Measurements from ENCODE around the gene TMPRSS6. TPM values are rescaled to one million over a fixed set of nuclear protein-coding genes. Genes with fewer than 3 reads are reported as not detected.

The TMPRSS6 gene
- total and polyA plus RNA-seq, 3 donors from 2014 or later = 1.5 to 4.0 (median 3.4) TPM

GRCh38 chr22:37037669-37038068 is 71.8 kb downstream of the TMPRSS6 start:
- Histone ChIP-seq H3K4me3 (no peak overlapping the region), H3K4me1 (no peaks in the 10 kb centered on the region), H3K27ac (no peak overlapping the region), H3K36me3 (ENCODE audit: low read depth, missing control alignments) (no peaks in the 10 kb centered on the region), H3K9me3 (no peaks in the 10 kb centered on the region), H3K27me3 (no peaks in the 10 kb centered on the region)
- intact Hi-C loops (cut with DNase I; ENCODE audit: low total_unique reads) = no loop called here
- no peak for TF ChIP-seq CTCF (IDR thresholded peaks at IDR 0.05)
- no peak for TF ChIP-seq POLR2A (IDR thresholded peaks at IDR 0.05)
- 70 to 75% methylated on average over 14 of the region's 14 CpGs for WGBS, 2 donors
- no peak for DNase-seq

GRCh38 chr22:37036655-37037377 is 72.7 kb downstream of the TMPRSS6 start:
- Histone ChIP-seq H3K27ac (no peak overlapping the region), H3K27me3 (no peaks in the 10 kb centered on the region), H3K4me1 (no peaks in the 10 kb centered on the region), H3K36me3 (ENCODE audit: low read depth, missing control alignments) (no peaks in the 10 kb centered on the region), H3K9me3 (no peaks in the 10 kb centered on the region), H3K4me3 (no peak overlapping the region)
- intact Hi-C loops (cut with DNase I; ENCODE audit: low total_unique reads) = no loop called here
- 84 to 87% methylated on average over 10 to 11 of the region's 11 CpGs for WGBS, 2 donors
- DNase-seq = no peak
- TF ChIP-seq POLR2A (IDR thresholded peaks at IDR 0.05) (no peak), CTCF (IDR thresholded peaks at IDR 0.05) (no peak)

- H3K4me1 ChIP-seq = no peaks in the 10 kb centered on the region
- intact Hi-C loops (cut with DNase I; ENCODE audit: low total_unique reads) = no loop called here
- no peaks in the 10 kb centered on the region for H3K9me3 ChIP-seq
- no peak overlapping the region for H3K27ac ChIP-seq
- no peak for DNase-seq
- WGBS, 2 donors = 90% methylated on average over 12 to 23 of the region's 23 CpGs
- H3K36me3 ChIP-seq (ENCODE audit: low read depth, missing control alignments) = no peaks in the 10 kb centered on the region
- no peak overlapping the region for H3K4me3 ChIP-seq
- H3K27me3 ChIP-seq = no peaks in the 10 kb centered on the region
- no peak for TF ChIP-seq POLR2A (IDR thresholded peaks at IDR 0.05)
- TF ChIP-seq CTCF (IDR thresholded peaks at IDR 0.05) = no peak
Observed at GRCh38 chr22:37033605-37034430, 75.7 kb downstream of the TMPRSS6 start.

GRCh38 chr22:37032535-37033460 is 76.7 kb downstream of the TMPRSS6 start:
- intact Hi-C loops (cut with DNase I; ENCODE audit: low total_unique reads) = no loop called here
- no peaks in the 10 kb centered on the region for H3K9me3 ChIP-seq
- 83 to 85% methylated on average over 16 to 18 of the region's 18 CpGs for WGBS, 2 donors
- no peaks in the 10 kb centered on the region for H3K36me3 ChIP-seq (ENCODE audit: low read depth, missing control alignments)
- DNase-seq = no peak
- TF ChIP-seq CTCF (IDR thresholded peaks at IDR 0.05) = no peak
- no peak for TF ChIP-seq POLR2A (IDR thresholded peaks at IDR 0.05)
- H3K27me3 ChIP-seq = no peaks in the 10 kb centered on the region
- no peak overlapping the region for H3K4me3 ChIP-seq
- H3K27ac ChIP-seq = no peak overlapping the region
- H3K4me1 ChIP-seq = no peaks in the 10 kb centered on the region

Data from testis (tissue), 3 donors.